ENCODE data around the gene ZNF319. TPM values are rescaled to one million over a fixed set of nuclear protein-coding genes. Genes with fewer than 3 reads are reported as not detected.

ZNF319 gene
- total and polyA plus RNA-seq, 2 of the 13 experiments (the other 11 are each of a cell fraction or from before 2014, with no cell fraction given), result 2.4 to 3.6 TPM

DNA sequence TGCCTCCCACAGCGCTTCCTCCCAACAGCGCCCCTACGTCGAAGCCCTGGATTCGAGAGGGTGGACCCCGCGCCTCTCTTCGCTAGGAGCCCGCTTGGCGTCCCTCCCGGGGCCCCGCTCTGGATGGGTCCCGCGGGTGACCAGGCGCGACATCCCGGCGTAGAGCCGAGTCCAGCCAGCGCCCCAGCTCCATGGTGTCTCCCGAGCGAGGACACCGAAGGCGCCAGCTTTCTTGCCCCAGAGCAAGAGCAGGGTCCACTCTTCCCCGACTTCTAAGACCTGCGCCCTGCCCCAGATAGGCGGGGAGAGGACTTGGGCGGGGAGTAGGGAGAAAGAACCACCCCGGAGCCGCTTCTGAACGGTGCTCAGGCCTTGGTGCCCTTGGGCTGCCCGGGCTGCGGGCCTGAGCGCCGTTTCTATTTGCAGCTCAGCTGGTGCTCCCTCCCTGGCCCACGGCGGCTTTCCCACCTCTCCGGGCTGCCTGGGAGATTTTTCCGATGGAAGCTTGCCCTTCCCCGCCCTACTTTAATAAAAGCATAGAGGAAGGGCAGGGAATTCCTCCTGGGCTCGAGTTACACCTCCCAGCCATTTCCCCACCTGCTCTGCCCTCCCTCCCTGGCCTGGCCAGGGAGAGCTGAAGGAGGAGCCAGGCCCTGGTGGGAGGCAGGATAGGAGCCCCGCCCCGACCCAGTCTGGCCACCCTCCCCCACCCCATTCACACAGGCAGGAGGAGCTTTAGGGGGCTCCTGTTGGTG lies 26.9 kb upstream of the ZNF319 start (continued):
- TF ChIP-seq, protein P1, sequence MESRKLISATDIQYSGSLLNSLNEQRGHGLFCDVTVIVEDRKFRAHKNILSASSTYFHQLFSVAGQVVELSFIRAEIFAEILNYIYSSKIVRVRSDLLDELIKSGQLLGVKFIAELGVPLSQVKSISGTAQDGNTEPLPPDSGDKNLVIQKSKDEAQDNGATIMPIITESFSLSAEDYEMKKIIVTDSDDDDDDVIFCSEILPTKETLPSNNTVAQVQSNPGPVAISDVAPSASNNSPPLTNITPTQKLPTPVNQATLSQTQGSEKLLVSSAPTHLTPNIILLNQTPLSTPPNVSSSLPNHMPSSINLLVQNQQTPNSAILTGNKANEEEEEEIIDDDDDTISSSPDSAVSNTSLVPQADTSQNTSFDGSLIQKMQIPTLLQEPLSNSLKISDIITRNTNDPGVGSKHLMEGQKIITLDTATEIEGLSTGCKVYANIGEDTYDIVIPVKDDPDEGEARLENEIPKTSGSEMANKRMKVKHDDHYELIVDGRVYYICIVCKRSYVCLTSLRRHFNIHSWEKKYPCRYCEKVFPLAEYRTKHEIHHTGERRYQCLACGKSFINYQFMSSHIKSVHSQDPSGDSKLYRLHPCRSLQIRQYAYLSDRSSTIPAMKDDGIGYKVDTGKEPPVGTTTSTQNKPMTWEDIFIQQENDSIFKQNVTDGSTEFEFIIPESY (CRISPR knock-in tag; IDR thresholded peaks at IDR 0.05), result no peak
- TF ChIP-seq NFE2L2 (IDR thresholded peaks at IDR 0.05; ENCODE audit: low read length) (no peak), ZNF235 (CRISPR knock-in tag; IDR thresholded peaks at IDR 0.05; ENCODE audit: borderline replicate concordance) (no peak), ATM (IDR thresholded peaks at IDR 0.05; ENCODE audit: borderline replicate concordance) (no peak), JDP2 (CRISPR knock-in tag; IDR thresholded peaks at IDR 0.05; ENCODE audit: borderline replicate concordance) (no peak), SOX5 (CRISPR knock-in tag; IDR thresholded peaks at IDR 0.05; ENCODE audit: borderline replicate concordance) (no peak), ZNF383 (CRISPR knock-in tag; IDR thresholded peaks at IDR 0.05; ENCODE audit: borderline replicate concordance) (no peak), ZNF24 (IDR thresholded peaks at IDR 0.05) (no peak), SOX6 (IDR thresholded peaks at IDR 0.05) (no peak), SOX6 (CRISPR knock-in tag; IDR thresholded peaks at IDR 0.05) (no peak), MLLT10 (CRISPR knock-in tag; IDR thresholded peaks at IDR 0.05) (no peak), ZSCAN25 (CRISPR knock-in tag; IDR thresholded peaks at IDR 0.05) (no peak), PHF5A (CRISPR knock-in tag; IDR thresholded peaks at IDR 0.05; ENCODE audit: low read depth, unreplicated experiment) (no peak), ZNF33B (CRISPR knock-in tag; IDR thresholded peaks at IDR 0.05) (0 out of 2 replicates have a peak, but pooled peaks have one; percentile 24), SMC3 (IDR thresholded peaks at IDR 0.05; ENCODE audit: low read length) (no peak)
- TF ChIP-seq, protein P2, sequence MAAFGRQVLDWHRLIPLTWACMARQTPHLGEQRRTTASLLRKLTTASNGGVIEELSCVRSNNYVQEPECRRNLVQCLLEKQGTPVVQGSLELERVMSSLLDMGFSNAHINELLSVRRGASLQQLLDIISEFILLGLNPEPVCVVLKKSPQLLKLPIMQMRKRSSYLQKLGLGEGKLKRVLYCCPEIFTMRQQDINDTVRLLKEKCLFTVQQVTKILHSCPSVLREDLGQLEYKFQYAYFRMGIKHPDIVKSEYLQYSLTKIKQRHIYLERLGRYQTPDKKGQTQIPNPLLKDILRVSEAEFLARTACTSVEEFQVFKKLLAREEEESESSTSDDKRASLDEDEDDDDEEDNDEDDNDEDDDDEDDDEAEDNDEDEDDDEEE (CRISPR knock-in tag; IDR thresholded peaks at IDR 0.05), result no peak; the same call in 1 of the 2 replicates
- TF ChIP-seq, protein P3, sequence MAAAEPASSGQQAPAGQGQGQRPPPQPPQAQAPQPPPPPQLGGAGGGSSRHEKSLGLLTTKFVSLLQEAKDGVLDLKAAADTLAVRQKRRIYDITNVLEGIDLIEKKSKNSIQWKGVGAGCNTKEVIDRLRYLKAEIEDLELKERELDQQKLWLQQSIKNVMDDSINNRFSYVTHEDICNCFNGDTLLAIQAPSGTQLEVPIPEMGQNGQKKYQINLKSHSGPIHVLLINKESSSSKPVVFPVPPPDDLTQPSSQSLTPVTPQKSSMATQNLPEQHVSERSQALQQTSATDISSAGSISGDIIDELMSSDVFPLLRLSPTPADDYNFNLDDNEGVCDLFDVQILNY (CRISPR knock-in tag; conservative IDR thresholded peaks at IDR 0.05), result no peak
- TF ChIP-seq, protein P4, sequence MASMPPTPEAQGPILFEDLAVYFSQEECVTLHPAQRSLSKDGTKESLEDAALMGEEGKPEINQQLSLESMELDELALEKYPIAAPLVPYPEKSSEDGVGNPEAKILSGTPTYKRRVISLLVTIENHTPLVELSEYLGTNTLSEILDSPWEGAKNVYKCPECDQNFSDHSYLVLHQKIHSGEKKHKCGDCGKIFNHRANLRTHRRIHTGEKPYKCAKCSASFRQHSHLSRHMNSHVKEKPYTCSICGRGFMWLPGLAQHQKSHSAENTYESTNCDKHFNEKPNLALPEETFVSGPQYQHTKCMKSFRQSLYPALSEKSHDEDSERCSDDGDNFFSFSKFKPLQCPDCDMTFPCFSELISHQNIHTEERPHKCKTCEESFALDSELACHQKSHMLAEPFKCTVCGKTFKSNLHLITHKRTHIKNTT (CRISPR knock-in tag; IDR thresholded peaks at IDR 0.05), result no peak
- TF ChIP-seq, protein P5, sequence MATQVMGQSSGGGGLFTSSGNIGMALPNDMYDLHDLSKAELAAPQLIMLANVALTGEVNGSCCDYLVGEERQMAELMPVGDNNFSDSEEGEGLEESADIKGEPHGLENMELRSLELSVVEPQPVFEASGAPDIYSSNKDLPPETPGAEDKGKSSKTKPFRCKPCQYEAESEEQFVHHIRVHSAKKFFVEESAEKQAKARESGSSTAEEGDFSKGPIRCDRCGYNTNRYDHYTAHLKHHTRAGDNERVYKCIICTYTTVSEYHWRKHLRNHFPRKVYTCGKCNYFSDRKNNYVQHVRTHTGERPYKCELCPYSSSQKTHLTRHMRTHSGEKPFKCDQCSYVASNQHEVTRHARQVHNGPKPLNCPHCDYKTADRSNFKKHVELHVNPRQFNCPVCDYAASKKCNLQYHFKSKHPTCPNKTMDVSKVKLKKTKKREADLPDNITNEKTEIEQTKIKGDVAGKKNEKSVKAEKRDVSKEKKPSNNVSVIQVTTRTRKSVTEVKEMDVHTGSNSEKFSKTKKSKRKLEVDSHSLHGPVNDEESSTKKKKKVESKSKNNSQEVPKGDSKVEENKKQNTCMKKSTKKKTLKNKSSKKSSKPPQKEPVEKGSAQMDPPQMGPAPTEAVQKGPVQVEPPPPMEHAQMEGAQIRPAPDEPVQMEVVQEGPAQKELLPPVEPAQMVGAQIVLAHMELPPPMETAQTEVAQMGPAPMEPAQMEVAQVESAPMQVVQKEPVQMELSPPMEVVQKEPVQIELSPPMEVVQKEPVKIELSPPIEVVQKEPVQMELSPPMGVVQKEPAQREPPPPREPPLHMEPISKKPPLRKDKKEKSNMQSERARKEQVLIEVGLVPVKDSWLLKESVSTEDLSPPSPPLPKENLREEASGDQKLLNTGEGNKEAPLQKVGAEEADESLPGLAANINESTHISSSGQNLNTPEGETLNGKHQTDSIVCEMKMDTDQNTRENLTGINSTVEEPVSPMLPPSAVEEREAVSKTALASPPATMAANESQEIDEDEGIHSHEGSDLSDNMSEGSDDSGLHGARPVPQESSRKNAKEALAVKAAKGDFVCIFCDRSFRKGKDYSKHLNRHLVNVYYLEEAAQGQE (IDR thresholded peaks at IDR 0.05; ENCODE audit: borderline replicate concordance in 1 of 2, low read depth in 1 of 2, low read length in 2 of 2), result no peak
- TF ChIP-seq, protein P6, sequence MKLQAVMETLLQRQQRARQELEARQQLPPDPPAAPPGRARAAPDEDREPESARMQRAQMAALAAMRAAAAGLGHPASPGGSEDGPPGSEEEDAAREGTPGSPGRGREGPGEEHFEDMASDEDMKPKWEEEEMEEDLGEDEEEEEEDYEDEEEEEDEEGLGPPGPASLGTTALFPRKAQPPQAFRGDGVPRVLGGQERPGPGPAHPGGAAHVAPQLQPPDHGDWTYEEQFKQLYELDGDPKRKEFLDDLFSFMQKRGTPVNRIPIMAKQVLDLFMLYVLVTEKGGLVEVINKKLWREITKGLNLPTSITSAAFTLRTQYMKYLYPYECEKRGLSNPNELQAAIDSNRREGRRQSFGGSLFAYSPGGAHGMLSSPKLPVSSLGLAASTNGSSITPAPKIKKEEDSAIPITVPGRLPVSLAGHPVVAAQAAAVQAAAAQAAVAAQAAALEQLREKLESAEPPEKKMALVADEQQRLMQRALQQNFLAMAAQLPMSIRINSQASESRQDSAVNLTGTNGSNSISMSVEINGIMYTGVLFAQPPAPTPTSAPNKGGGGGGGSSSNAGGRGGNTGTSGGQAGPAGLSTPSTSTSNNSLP (IDR thresholded peaks at IDR 0.05; ENCODE audit: low read depth, low read length), result no peak
